Ovary (tissue), 3 donors: ENCODE results near the gene NOL3.

Experiments
- CTCF ChIP-seq, 3 donors: fragments of 450-650 bp in 2 of 3; fragments of 200-600 bp in 1 of 3; IDR thresholded peaks; one replicate each; pipeline versions ENCODE4 v1.5.1 to v1.8.0; 2016 to 2022; ENCODE audit warnings: antibody characterized with exemption in 3 of 3, mild to moderate bottlenecking in 1 of 3
- POLR2A ChIP-seq: fragments of 450-650 bp; IDR thresholded peaks from one replicate; pipeline ENCODE4 v1.6.1; 2017; ENCODE audit warnings: antibody characterized with exemption, mild to moderate bottlenecking, moderate library complexity
- donor health status: DM: no; HTN: no; CAD: no.

GRCh38 chr16:67182288-67182687 lies 11.9 kb downstream of the NOL3 start:
- TF ChIP-seq CTCF (IDR thresholded peaks at IDR 0.05), result no peak
- TF ChIP-seq POLR2A, result no peak
